GM21576 (cell line): ENCODE results near the gene CA5B.
"Not testable (repeated sequence)": the region's sequence is repeated elsewhere in the genome, so short reads cannot be mapped to it uniquely, and the experiment has no call there.

Experiments
- ATAC-seq: cut with Tn5 transposase; IDR thresholded peaks from one replicate; pipeline ENCODE4 v1.9.1; 2021; ENCODE audit warnings: mild to moderate bottlenecking, moderate library complexity; ENCODE audit not compliant: unreplicated experiment

The CA5B gene, protein sequence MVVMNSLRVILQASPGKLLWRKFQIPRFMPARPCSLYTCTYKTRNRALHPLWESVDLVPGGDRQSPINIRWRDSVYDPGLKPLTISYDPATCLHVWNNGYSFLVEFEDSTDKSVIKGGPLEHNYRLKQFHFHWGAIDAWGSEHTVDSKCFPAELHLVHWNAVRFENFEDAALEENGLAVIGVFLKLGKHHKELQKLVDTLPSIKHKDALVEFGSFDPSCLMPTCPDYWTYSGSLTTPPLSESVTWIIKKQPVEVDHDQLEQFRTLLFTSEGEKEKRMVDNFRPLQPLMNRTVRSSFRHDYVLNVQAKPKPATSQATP

DNA sequence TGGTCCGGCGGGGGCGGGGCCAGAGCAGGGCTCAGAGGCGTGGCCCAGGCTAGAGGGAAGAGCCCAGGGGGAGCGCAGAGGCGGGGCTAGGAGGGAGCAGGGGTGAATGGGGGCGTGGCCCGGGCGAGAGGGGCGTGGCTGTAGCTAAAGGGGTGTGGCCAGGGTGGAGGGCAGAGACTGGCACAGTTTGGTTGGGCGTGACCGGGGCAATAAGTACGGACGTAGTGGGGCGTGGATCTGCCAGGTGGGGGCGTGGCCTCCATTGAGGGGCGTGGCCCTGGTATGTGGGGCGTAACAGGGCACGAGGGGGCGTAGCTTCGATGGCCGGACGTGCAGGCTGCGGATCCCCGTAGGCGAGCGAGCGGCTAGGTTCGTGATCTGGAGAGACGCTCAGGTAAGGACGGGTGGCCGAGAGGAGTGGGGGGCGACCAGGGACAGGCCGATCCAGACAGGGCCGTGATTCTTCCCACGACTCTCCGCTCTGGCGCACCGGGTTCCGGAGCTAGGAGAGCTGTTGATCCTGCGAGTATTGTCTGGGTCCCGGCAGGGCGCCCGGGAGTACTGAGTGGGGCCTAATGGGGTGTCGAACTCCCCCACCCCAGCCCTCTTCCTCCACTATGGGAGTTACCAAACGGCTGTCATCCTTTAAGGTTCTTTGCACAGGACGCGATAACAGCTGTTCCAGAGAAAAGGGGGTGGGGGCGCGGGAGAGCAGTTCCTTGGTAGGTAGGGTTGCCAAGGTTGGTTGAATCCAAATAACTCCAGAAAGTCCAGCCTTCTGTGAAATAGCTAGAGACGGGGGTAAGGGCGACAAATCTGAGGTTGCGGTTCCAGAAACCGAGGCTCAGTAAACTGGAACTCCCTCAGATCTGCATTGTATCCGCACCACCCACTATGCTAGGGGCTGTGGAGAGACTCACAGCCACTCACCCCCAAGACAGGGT, at the start of gene CA5B:
CA5B (plus strand) TSS at position 312 of the 944 bp plus-strand sequence. CDS start 11,754 bp downstream, outside the sequence.
- peak; percentile 95 for ATAC-seq

DNA sequence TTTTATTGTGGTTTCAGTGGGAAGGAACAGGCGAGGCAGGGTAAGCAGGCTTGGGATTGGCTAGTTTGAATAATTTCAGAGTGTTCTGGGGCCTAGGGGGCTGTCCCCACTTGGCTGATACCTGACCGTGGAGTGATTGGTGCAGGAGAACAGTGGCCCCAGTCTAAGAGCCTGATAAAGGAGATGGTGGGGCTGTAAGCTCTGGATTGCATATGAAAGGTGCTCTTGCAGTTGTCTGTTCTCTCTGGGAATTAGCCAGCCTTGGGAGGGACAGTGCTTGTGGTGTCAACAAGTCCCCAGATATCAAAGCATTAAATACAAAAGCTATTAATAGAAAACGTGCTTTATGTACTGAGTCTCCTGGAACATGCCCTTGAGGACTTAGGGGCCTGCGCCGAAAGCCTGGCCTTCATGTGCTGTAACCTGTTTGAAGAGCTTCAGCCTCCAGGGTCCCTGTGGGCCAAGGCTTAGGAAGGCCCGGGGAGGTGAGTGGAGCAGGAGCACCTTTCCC, 43.1 kb upstream of the CA5B start:
- no peak for ATAC-seq

DNA sequence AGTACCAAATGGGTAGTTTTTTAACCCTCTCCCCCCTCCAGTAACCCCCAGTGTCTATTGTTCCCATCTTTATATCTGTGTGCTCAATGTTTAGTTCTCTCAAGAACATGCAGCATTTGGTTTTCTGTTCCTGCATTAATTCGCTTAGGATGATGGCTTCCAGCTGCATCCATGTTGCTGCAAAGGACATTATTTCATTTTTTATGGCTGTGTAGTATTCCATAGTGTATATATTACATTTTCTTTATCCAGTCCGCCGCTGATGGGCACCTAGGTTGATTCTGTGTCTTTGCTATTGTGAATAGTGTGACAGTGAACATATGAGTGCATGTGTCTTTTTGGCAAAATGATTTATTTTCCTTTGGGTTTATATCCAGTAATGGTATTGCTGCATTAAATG, 41.6 kb upstream of the CA5B start:
- ATAC-seq = no peak

DNA sequence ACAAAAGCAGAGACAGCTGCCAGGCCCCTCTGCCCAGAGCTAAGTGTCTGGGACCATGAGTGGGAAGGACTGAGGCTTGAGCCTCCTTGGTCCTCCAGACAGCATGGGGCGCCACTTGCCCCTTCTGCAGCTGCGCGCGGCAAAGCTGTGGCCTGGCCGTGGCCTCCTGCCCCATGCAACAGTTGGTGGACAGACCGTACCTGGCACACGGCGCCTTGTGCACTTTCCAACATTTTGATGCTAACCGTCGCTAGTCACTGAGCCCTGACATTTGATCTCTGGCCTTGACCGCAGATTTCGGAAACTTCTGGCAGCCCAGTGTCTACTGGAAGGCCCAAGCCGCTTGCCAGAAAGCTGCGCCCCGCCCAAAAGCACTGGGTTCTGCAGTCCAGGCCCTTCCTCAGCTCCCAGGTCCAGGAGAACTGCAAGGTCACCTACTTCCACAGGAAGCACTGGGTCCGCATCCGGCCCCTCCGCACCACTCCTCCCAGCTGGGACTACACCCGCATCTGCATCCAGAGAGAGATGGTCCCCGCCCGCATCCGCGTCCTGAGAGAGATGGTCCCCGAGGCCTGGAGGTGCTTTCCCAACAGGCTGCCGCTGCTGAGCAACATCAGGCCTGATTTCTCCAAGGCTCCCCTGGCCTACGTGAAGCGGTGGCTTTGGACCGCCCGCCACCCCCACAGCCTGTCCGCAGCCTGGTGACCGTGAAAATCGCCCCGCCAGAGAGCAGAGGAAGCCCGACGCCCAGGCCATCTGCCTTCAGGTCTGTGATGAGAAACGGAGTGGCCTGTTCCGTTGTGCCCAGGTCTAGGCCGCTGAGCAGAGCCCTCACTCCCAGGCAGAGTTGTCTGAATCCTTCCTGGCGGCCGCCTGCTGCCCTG, 35.3 kb upstream of the CA5B start:
- ATAC-seq = no peak

DNA sequence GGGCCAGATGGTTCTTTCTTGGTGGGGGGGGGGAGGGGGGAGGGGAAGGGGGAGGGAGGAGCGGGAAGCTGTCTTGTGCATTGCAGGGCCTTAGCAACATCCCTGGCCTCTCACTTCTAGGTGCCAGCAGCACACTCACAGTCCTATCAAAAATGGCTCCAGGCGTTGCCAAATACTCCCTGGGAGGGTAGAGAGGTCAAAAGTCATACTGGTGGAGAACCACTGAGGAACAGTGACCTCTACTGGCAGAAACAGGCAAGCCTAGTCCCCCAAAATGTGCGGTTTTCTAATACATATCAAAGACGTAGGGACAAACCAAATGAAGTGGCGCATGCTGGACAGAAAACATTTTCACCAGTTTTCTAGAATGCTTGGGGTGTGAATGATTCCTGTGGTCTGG, 34.3 kb upstream of the CA5B start:
- ATAC-seq = not testable (repeated sequence)

DNA sequence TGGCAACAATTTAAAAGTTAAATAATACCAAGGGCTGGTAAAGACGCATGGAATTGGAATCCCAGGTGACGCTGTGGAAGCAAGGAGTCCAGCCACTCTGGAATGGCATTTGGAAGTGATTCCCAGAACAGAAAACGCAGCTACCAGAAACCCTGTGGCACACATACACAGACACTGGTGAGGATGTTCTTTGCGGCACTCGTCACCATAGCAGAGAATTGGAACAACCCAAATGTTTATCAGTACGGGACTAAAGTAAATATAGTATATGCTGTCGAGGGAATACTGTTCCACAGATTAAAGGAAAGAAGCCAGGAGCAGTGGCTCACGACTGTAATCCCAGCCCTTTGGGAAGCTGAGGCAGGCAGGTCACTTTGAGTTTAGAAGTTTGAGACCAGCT, 33.8 kb upstream of the CA5B start:
- not testable (repeated sequence) for ATAC-seq

DNA sequence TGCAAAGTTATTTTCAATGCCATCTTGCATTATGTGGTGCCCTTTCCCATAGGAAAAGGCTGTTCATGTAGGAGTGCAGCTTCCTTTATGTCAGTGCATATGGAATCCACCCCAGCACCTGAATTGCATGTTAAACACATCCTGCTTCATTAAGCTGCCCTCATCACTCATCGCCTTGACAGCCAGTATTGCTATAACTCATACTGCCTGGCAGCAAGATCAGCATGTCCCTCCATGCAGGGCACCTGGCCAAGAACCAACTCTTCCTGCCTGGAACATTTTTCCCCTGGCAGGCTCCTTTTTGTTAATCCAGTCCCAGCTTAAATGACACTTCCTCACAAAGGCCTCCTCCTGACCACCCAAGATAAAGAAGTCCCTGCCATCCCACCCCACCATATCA, 23.5 kb upstream of the CA5B start:
- ATAC-seq = no peak

DNA sequence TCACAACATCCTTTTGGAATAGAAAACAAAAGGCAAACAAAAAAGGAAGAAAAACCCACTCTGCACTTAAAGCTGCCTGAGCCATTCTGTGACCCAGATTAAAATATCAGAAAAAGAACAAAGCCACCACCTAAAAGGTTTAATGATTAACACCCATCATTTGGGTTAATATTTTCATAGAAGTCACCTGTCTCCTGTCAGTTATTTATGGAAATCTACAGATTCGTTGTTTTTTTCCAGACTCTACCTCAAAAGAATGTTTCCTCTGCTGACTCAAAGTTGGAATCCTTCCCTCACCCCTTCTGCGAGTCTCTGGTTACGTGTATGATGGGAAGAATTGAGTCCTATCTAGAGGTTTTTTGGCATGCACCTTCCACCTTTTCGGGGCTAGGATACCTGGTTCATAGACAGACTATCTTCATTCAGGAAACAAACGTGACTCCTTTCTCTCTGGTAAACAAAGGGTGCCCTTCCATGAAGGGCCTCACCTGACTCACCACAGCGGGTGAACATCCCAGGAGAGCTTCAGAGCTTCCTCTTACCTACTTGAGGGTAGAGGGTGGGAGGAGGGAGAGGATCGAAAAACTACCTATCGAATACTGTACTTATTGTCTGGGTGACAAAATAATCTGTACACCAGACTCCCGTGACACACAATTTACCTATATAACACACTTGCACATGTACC, 19.6 kb upstream of the CA5B start:
- ATAC-seq = no peak

DNA sequence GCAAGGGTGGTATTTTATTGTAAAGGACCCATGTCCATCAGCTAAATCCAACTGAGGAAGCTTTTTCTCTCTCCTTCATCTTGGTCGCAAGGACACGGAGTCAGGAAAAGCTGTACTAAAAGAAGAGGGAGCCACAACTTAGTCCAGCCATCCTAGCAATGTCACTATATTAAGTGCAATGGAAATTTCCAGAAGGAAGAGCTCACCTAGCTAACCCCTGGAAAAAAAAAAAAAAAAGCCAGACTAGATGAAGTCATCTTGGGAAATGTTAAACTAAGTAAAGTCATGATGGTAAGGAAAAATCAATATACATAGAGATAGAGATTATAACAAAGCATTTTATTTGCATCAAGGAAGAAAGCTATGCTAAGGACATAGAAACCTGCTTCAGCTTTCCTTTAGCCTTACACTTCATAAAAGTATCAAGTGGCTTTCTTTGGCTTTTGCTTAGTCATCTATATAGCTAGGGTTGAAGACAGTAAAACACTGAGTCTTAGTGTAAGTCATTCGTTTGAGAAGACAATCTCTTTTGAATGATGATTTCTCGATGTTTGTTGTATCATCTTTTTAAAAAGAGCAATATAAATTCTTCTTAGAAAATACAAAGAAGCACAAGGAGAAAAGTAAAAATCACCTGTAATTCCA, 18.6 kb upstream of the CA5B start:
- ATAC-seq = no peak

DNA sequence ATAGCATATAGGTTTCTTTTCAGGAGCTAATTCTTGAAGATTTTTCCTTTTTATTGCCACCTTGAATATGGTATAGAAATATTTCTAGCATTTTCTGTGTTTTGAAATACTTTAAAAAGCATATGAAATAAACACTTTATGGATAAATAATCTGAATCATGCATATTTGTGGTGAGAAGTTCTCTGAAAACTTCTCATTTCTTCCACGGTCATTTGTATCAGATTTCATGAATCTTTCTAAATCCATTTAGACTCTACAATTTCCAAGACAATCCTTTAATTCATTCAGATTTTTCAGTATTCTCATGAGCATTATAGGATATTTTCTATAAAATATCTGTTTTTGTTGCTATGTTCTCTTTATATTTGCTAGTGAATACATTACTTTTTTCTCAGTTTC, 16.2 kb upstream of the CA5B start:
- ATAC-seq = no peak

DNA sequence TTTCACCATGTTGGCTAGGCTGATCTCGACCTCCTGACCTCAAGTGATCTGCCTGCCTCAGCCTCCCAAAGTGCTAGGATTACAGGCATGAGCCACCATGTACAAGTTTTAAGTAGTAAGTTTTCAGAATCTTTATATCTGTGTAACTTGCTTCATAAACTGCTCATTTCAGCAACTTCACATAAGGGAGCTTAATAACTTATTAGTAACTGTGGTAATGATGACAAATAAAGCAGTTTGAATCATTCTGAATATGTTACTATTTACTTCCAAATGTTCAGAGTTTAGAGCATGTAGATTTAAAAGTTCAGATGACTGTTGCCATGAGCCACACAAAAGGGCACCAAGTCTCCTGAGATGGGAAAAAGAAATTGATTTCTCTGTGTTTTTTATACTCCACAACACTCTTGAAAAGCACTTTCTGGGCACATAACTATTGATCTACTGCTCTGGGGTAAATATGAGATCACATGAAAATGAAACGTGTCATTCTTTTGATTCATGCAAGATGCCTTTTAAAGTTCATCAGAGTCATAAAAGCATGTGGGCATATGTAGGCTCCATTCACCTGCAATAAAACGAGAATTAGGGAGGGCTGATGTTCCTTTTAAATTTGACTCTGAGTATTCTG, 14.1 kb upstream of the CA5B start:
- no peak for ATAC-seq

DNA sequence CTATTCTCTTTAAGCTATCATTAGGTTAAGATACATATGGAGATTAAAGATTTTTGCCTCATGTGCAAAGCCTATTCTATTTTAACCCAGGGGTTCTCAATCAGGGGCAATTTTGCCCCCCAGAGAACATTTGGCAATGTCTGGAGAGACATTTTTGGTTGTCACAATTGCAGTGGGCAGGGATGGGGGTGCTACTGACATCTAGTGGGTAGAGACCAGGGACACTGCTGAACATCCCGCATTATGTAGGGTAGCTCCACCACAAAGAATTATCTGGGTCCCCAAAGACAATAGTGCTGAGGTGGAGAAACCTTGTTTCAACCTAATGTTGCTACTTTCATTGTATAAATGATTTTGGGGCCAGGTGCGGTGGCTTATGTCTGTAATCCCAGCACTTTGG, 13.2 kb upstream of the CA5B start:
- no peak for ATAC-seq

DNA sequence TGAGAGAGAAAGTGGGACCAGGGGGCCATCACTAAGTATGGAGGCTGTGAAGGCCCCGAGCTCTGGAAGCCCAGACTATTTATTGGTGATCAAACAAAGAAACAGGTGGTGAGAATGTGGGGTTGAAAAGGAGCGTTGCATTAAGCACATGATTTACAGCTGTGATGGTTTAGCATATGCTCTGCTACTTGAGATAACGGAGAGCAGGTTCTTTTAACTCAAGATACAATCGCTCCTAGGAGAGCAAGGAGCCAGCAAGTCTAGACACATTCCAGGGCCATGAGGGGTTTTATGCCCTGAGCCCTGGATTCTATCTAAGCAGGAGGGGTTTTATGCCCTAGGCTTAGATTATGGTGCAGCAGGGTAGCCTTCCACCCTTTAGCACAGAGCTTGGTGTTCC, 6.7 kb upstream of the CA5B start:
- not testable (repeated sequence) for ATAC-seq

DNA sequence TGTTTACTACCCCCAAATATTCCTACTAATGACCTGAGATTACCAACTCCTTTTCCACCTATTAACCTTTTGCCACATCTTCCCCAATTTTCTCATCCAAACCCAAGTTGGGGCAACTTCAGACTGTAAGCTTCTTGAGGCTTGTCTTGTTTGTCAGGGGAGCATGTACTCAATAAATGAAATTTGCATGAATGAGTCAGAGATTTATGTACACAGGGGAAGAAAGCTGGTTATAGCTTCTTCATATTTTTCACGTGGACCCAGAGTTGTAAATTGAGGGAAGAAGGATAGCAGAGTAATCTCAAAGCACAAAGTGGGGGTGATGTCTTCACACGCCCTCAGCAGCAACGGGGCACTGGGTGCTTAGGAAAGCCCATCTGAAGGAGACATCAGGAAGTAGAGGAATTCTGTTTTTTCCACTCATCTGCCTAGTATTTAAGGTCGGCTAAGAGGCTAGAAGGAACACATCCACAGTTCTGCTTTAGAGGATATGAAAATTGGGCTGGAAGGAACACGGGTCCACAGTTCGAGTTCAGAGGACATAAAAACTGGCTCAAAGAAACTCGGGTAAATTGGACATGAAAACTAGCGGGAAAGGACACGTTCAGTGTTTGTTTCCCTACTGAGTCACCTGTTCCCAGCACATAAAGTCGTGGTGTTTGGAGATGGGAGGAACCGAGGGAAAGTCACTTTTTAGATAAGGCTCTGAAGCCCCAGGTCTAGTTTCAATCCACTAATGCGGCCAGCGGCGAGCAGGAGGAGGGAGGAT, 696 bp upstream of the CA5B start:
- ATAC-seq = no peak

DNA sequence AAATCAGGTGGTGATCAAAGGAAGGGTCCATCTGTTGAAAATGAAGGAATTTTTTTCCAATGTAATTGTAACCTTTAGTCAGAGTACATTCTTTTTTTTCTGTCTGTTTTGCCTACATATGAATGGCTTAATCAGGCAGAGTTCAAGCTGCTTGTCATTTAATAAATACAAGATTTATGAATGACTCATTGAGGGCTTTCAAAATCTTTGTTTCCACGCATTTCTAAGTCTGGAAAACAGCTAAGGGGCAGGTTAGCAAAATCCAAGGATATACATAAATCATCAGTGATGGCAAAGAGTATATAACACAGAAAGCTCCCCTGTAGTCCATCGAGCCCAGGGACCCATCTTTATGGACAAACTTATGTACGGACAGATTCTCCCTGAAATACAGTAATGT, 1.8 kb downstream of the CA5B start:
- ATAC-seq = no peak

DNA sequence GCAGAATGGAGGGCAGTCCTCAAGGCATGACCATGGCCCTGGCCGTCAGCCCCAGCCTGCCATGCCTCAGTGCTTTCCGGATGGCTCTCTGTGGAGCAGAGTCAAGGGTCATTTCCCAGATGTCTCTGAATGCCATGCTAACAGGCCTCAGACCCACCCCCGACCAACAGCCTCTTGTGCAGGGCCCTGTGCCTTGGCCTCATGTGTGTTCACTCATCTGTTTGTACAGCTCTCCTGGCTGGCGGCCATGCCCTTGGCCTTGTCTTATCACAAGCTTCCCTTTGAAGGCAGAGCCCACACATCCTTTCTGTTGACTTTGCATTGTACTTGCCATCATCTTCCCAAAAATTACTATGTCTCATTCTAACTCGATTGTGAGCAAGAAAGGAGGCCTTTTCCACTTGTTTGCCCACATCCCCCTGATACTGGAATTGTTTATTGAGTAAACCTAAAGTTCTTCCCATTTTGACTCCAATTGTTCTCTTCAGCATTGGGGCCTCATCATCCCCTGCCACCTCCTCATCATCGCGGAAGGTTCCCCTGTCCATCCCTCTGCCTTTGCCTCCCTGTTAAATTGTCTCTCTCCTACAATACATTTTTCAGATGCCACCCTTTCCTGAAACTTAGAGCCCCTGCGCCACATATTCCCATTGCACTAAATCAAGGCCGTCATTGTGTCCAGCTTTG, 6.3 kb downstream of the CA5B start:
- no peak for ATAC-seq

DNA sequence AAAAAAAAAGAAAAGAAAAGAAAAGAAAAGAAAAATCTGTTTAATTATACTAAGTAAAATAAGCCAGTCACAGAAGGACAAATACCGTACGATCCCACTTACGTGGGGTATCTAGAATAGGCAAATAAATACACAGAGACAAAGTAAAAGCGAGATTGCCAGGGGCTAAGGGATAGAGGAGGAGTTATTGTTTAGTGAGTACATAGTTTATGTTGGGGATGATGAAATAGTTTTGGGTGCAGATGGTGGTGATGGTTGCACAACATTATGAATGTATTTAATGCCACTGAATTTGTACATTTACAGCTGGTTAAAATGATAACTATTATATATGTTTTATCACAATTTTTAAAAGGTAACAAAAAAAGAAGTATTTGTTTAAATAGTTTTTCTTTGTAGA, 7.1 kb downstream of the CA5B start:
- ATAC-seq = no peak

DNA sequence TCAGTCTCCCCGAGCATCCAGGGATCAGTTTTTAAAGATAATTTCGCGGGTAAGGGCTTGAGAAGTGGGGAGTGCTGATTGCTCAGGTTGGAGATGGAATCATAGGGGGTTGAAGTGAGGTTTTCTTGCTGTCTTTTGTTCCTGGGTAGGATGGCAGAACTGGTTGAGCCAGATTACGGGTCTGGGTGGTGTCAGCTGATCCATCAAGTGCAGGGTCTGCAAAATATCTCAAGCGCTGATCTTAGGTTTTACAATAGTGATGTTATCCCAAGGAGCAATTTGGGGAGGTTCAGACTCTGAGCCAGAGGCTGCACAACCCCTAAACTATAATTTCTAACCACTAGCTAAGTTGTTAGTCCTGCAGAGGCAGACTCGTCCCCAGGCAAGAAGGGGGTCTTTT, 8.6 kb downstream of the CA5B start:
- not testable (repeated sequence) for ATAC-seq
